ENCODE data around the gene TC2N. TPM values are rescaled to one million over a fixed set of nuclear protein-coding genes. Genes with fewer than 3 reads are reported as not detected.

Gene TC2N
- total and polyA plus RNA-seq, 2 experiments from 2014 or later: 0.05 to 0.77 TPM

DNA sequence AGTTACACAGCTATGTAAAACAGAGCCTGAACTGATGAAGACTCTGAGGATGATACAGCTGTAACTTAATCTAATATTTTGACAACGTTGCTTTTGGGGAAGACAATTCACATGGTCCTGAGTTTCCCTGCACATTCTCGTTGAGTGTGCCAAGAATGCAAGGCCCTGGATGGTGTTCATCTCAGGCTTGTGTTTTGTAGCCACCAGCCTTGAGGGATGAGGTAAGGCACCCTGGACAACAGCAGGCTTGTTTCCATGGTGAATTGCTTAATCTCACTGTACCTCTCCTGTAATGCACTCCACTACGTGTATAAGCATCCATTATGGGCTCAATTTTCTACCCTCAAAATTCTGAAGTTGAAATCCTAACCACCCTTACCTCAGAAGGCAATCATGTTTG is 137.6 kb downstream of the TC2N start:
- Histone ChIP-seq H3K36me3 (no peaks in the 10 kb centered on the region), H3K27ac (no peak overlapping the region), H3K4me1 (ENCODE audit: low read depth) (no peaks in the 10 kb centered on the region), H3K27me3 (no peaks in the 10 kb centered on the region), H3K9me3 (ENCODE audit: low read depth) (no peaks in the 10 kb centered on the region), H3K4me3 (no peak overlapping the region)
- TF ChIP-seq, protein P1, sequence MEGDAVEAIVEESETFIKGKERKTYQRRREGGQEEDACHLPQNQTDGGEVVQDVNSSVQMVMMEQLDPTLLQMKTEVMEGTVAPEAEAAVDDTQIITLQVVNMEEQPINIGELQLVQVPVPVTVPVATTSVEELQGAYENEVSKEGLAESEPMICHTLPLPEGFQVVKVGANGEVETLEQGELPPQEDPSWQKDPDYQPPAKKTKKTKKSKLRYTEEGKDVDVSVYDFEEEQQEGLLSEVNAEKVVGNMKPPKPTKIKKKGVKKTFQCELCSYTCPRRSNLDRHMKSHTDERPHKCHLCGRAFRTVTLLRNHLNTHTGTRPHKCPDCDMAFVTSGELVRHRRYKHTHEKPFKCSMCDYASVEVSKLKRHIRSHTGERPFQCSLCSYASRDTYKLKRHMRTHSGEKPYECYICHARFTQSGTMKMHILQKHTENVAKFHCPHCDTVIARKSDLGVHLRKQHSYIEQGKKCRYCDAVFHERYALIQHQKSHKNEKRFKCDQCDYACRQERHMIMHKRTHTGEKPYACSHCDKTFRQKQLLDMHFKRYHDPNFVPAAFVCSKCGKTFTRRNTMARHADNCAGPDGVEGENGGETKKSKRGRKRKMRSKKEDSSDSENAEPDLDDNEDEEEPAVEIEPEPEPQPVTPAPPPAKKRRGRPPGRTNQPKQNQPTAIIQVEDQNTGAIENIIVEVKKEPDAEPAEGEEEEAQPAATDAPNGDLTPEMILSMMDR (IDR thresholded peaks at IDR 0.05; ENCODE audit: low read depth, low read length): no peak
- DNase-seq (ENCODE audit: low read depth in 1 of 2, low spot score in 1 of 2): no peak

Other genes starting within 250 kb of the TC2N start
- not detected in 2 replicates for gene CATSPERB, start 135.4 kb downstream of the TC2N start, total RNA-seq
- gene CATSPERB, start 135.4 kb downstream of the TC2N start, polyA plus RNA-seq: not detected in 2 replicates
- gene FBLN5, start 80.2 kb upstream of the TC2N start, total RNA-seq: 0.74 and 0.88 TPM in 2 replicates
- 1.6 and 1.9 TPM in 2 replicates for gene FBLN5, start 80.2 kb upstream of the TC2N start, polyA plus RNA-seq
- gene TRIP11, start 172.5 kb upstream of the TC2N start, total RNA-seq: 7.3 and 10.8 TPM in 2 replicates
- gene TRIP11, start 172.5 kb upstream of the TC2N start, polyA plus RNA-seq: 40.8 and 46.1 TPM in 2 replicates
- gene ATXN3, start 239.0 kb upstream of the TC2N start, total RNA-seq: 23.7 and 41.1 TPM in 2 replicates
- 26.3 and 27.9 TPM in 2 replicates for gene ATXN3, start 239.0 kb upstream of the TC2N start, polyA plus RNA-seq